Heart right ventricle (tissue), 16 donors: ENCODE data around the gene RUFY2. TPM values are rescaled to one million over a fixed set of nuclear protein-coding genes. Genes with fewer than 3 reads are reported as not detected.
A peak's percentile ranks its signal among the peaks of the same experiment; 100 is the strongest.

Experiments used
- ATAC-seq, 8 donors: fragments of 200-7000 bp; cut with Tn5 transposase; one replicate each; pipeline ENCODE4 v1.9.1; 2020; ENCODE audit warnings: mild to moderate bottlenecking in 8 of 8, moderate library complexity in 8 of 8, moderate number of reproducible peaks in 1 of 8
- DNase-seq, 2 donors: peaks; one replicate each; pipeline ENCODE4 v3.0.0-alpha.2; 2020
- H3K27ac ChIP-seq, 10 donors: fragments of 200-600 bp; sonication (generic) in 2 of 10; one replicate each; pipeline versions ENCODE4 v1.5.0 to v1.8.0; 2020 to 2022; ENCODE audit warnings: mild to moderate bottlenecking in 3 of 10
- H3K27me3 ChIP-seq, 7 donors: fragments of 200-600 bp; one replicate each; pipeline ENCODE4 v1.8.0; 2021 to 2022; ENCODE audit warnings: mild to moderate bottlenecking in 2 of 7
- H3K36me3 ChIP-seq, 9 donors: fragments of 200-600 bp; sonication (generic) in 1 of 9; one replicate each; pipeline versions ENCODE4 v1.5.0 to v1.8.0; 2020 to 2022; ENCODE audit warnings: mild to moderate bottlenecking in 2 of 9
- H3K4me1 ChIP-seq, 9 donors: fragments of 200-600 bp; sonication (generic) in 1 of 9; one replicate each; pipeline versions ENCODE4 v1.5.0 to v1.8.0; 2020 to 2022; ENCODE audit warnings: mild to moderate bottlenecking in 4 of 9
- H3K4me3 ChIP-seq, 10 donors: fragments of 200-600 bp; sonication (generic) in 2 of 10; one replicate each; pipeline versions ENCODE4 v1.5.0 to v1.8.0; 2020 to 2022; ENCODE audit warnings: mild to moderate bottlenecking in 7 of 10, moderate library complexity in 2 of 10
- H3K9me3 ChIP-seq, 11 donors: fragments of 200-600 bp in 10 of 11; sonication (generic) in 2 of 11; one replicate each; pipeline versions ENCODE4 v1.5.0 to v1.8.0; 2013 to 2022; ENCODE audit warnings: mild to moderate bottlenecking in 2 of 11, control low read depth in 1 of 11, moderate library complexity in 1 of 11
- WGBS, 2 donors: extraction: QIAGEN DNeasy Blood & Tissue Kit; methylation state at CpG; one replicate each; pipeline ENCODE4 v1.1.7; 2013; ENCODE audit warnings: inconsistent platforms in 1 of 2; 5-methylcytosine and 5-hydroxymethylcytosine counted together
- intact Hi-C, 10 donors: fragments of 100-400 bp; cut with DNase I; formaldehyde crosslinking; loops; one replicate each; pipeline versions ENCODE4 v1.11.1 to v1.14.2; 2022
- polyA plus RNA-seq, 2 donors: library from polyadenylated mRNA; stranded (reverse); fragments of 200-250 nt; gene quantifications; one replicate each; pipeline ENCODE4 v1.2.3, GENCODE V29; 2013
- total RNA-seq, 10 donors: library from RNA; stranded (reverse); fragmentation: NEBNext Ultra II Directional in 3 of 10; extraction: Animal tissue kit (Norgen Biotek cat#: 25700) in 3 of 10; gene quantifications; one replicate each; pipeline versions ENCODE4 v1.2.1 to v1.2.4, GENCODE V29; 2021 to 2023
- TF ChIP-seq, protein P1 (sequence below), 9 donors: fragments of 200-600 bp; sonication (generic) in 2 of 9; IDR thresholded peaks; one replicate each; pipeline versions ENCODE4 v1.5.0 to v1.8.0; 2021 to 2022; ENCODE audit warnings: antibody characterized with exemption in 9 of 9, mild to moderate bottlenecking in 5 of 9, moderate library complexity in 1 of 9
- donor health status: Arrhythmogenic right ventricular cardiomyopathy.
- donor health status: ischemic (EF 13 %, LVEDD 7.1; RV severe dilation, severe dysfunction).
- donor health status: healthy with polysubstance abuse.
- donor health status: DM: no; HTN: yes; CAD: no.
- donor health status: DM: no; HTN: no; CAD: no.
- donor health status: ischemic (EF 25% LVEDD 6.9; RV normal size, moderate dysfunction).
- donor health status: ischemic (EF 25% LVEDD 5.7; RV mildly dilated, moderate dysfunction).
- donor health status: healthy.
- donor health status: DM: yes; HTN: yes; CAD: no.
- donor health status: Ischemic cardiomyopathy.
- donor health status: ischemic (EF 35%, LVEDD 5.7; RV mildly dilated, moderate dysfunction).
- donor health status: nonischemic (EF 11% LVEDD 7.7; RV severe dilation, severe dysfunction).
- donor health status: DM: yes; HTN: yes; CAD: no.
- donor health status: PGD.
- donor health status: ischemic (EF 29% LVEDD 5.4; RV normal size, mild dysfunction).
- donor health status: nonischemic (EF 23%, LVEDD 6.1; RV moderate dilation, normal function).

Gene RUFY2
- total and polyA plus RNA-seq, 12 donors, result 2.6 to 11.6 (median 8.3) TPM

GRCh38 chr10:68353537-68353936, 53.5 kb downstream of the RUFY2 start:
- Histone ChIP-seq H3K4me1 (no peaks in the 10 kb centered on the region), H3K9me3 (no peaks in the 10 kb centered on the region), H3K27me3 (no peaks in the 10 kb centered on the region), H3K4me3 (no peak overlapping the region), H3K27ac (no peak overlapping the region), H3K36me3 (peaks cover 0 to 99% (median 40%) of the 10 kb centered on the region in 9 donors)
- DNase-seq (no peak), ATAC-seq (no peak)
- TF ChIP-seq, protein P1, sequence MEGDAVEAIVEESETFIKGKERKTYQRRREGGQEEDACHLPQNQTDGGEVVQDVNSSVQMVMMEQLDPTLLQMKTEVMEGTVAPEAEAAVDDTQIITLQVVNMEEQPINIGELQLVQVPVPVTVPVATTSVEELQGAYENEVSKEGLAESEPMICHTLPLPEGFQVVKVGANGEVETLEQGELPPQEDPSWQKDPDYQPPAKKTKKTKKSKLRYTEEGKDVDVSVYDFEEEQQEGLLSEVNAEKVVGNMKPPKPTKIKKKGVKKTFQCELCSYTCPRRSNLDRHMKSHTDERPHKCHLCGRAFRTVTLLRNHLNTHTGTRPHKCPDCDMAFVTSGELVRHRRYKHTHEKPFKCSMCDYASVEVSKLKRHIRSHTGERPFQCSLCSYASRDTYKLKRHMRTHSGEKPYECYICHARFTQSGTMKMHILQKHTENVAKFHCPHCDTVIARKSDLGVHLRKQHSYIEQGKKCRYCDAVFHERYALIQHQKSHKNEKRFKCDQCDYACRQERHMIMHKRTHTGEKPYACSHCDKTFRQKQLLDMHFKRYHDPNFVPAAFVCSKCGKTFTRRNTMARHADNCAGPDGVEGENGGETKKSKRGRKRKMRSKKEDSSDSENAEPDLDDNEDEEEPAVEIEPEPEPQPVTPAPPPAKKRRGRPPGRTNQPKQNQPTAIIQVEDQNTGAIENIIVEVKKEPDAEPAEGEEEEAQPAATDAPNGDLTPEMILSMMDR (IDR thresholded peaks at IDR 0.05), result no peak
- intact Hi-C loops, result no loop called here
- 95 to 100% methylated on average over 2 of the region's 2 CpGs for WGBS, 2 donors

DNA sequence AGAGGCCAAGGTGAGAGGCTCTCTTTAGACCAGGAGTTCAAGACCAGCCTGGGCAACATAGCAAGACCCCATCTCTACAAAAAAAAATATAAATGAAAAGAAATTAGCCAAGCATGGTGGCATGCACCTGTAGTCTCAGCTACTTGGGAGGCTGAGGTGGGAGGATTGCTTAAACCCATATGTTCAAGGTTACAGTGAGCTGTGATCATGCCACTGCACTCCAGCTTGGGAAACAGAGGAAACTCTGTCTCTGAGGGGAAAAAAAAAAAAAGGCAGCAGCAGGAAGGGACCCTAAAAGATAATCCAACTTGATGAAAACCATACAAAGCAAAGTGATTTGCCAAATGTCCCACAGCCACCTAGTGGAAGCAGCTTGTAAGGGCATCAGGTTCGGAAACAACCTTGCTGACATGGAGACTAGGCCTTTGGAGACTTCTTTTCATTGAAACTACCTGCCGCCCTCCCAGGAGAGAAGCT, 58.8 kb downstream of the RUFY2 start:
- 65 to 75% methylated on average over 2 of the region's 2 CpGs for WGBS, 2 donors
- H3K4me3 ChIP-seq, result no peak overlapping the region
- peaks cover 0 to 100% (median 46%) of the 10 kb centered on the region in 9 donors for H3K36me3 ChIP-seq
- DNase-seq, result no peak
- no peaks in the 10 kb centered on the region for H3K4me1 ChIP-seq
- ATAC-seq, result peak in 2 of 8 donors; percentile 29 to 39
- TF ChIP-seq, protein P1 (IDR thresholded peaks at IDR 0.05), result peak; percentile 27 to 78 (median 61)
- no peaks in the 10 kb centered on the region for H3K9me3 ChIP-seq
- H3K27ac ChIP-seq, result no peak overlapping the region
- H3K27me3 ChIP-seq, result no peaks in the 10 kb centered on the region
- intact Hi-C loops, result loop anchor here in 2 of 10 donors (5.0 to 10.0 kb wide), 2 partner anchors 136 to 416 kb away; no protein-coding TSS in a partner anchor

DNA sequence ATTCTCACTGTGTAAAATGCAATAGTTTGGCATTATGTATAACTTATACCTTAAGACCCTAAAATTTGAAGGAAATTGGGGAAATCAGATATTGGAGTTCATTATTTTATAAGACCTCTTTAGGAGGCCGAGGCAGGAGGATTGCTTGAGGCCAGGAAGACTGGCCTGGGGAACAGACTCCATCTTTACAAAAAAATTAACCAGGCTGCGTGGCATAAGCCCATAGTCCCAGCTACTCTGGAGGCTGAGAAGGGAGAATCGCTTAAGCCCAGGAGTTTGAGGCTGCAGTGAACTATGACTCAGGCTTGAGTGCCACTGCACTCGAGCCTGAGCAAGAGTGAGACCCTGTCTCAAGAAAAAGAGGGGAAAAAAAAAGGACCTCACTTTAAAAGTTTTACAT, 60.3 kb downstream of the RUFY2 start:
- H3K4me3 ChIP-seq, result no peak overlapping the region
- no peak for ATAC-seq
- TF ChIP-seq, protein P1 (IDR thresholded peaks at IDR 0.05), result no peak
- H3K4me1 ChIP-seq, result no peaks in the 10 kb centered on the region
- peaks cover 0 to 100% (median 45%) of the 10 kb centered on the region in 9 donors for H3K36me3 ChIP-seq
- no peaks in the 10 kb centered on the region for H3K9me3 ChIP-seq
- H3K27ac ChIP-seq, result no peak overlapping the region
- 77 to 94% methylated on average over 4 of the region's 4 CpGs for WGBS, 2 donors
- intact Hi-C loops, result loop anchor here in 2 of 10 donors (5.0 to 10.0 kb wide), 2 partner anchors 134 to 418 kb away; no protein-coding TSS in a partner anchor
- H3K27me3 ChIP-seq, result no peaks in the 10 kb centered on the region
- no peak for DNase-seq

DNA sequence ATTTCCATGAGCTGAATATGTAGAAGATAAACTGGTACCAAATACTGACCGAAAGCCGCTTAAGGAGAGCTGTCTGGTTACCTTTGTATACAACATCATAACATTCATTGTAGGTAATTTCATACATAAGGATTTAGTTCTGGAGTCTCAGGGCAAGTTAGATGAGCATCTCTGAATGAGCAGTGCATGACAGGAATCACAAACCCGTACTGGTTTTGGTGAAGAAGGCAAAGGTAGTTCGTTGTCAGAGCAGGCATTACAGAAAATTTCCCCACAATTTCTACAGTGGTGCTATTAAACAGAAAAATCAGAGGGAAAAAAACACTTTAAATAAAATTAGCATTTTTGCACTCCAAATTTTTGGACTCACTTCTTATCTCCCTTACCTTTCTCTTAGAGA, 61.5 kb downstream of the RUFY2 start:
- Histone ChIP-seq H3K9me3 (no peaks in the 10 kb centered on the region), H3K4me1 (no peaks in the 10 kb centered on the region), H3K27ac (no peak overlapping the region), H3K4me3 (no peak overlapping the region), H3K36me3 (peaks cover 0 to 100% (median 54%) of the 10 kb centered on the region in 9 donors), H3K27me3 (no peaks in the 10 kb centered on the region)
- ATAC-seq (no peak), DNase-seq (no peak)
- 89% methylated on average over 4 of the region's 4 CpGs for WGBS, 2 donors
- TF ChIP-seq, protein P1 (IDR thresholded peaks at IDR 0.05), result no peak
- intact Hi-C loops, result loop anchor here in 2 of 10 donors (5.0 to 10.0 kb wide), 2 partner anchors 133 to 419 kb away; no protein-coding TSS in a partner anchor
